Uterus (tissue), 4 donors: ENCODE results near the gene DACT1. TPM values are rescaled to one million over a fixed set of nuclear protein-coding genes. Genes with fewer than 3 reads are reported as not detected.

Source experiments
- DNase-seq, 2 donors: peaks; one replicate each; pipeline ENCODE4 v3.0.0-alpha.2; 2019 to 2020
- H3K27ac ChIP-seq, 2 donors: fragments of 200-600 bp; sonication (generic); 1 replicate in 1 of 2; 2 replicates in 1 of 2; pipeline ENCODE4 v1.5.1; 2016 to 2018
- H3K27me3 ChIP-seq, 2 donors: fragments of 200-600 bp; sonication (generic); one replicate each; pipeline ENCODE4 v1.5.1; 2018 to 2019; ENCODE audit warnings: control low read depth in 1 of 2
- H3K36me3 ChIP-seq, 2 donors: fragments of 200-600 bp; sonication (generic); one replicate each; pipeline ENCODE4 v1.5.1; 2019; ENCODE audit warnings: control low read depth in 1 of 2
- H3K4me1 ChIP-seq, 2 donors: fragments of 200-600 bp; sonication (generic); one replicate each; pipeline ENCODE4 v1.5.1; 2018 to 2019; ENCODE audit warnings: control low read depth in 1 of 2
- H3K4me3 ChIP-seq, 2 donors: fragments of 200-600 bp; sonication (generic); 1 replicate in 1 of 2; 2 replicates in 1 of 2; pipeline ENCODE4 v1.5.1; 2018 to 2019; ENCODE audit warnings: mild to moderate bottlenecking in 1 of 2
- H3K9me3 ChIP-seq, 2 donors: fragments of 200-600 bp; sonication (generic); one replicate each; pipeline ENCODE4 v1.5.1; 2019; ENCODE audit warnings: control low read depth in 1 of 2
- CTCF ChIP-seq, 4 experiments: fragments of 200-600 bp in 2 of 4; fragments of 450-650 bp in 2 of 4; sonication (generic) in 2 of 4; IDR thresholded peaks; one replicate each; pipeline ENCODE4 v1.5.1; 2016 to 2019; ENCODE audit warnings: antibody characterized with exemption in 4 of 4, mild to moderate bottlenecking in 2 of 4, moderate library complexity in 1 of 4
- POLR2A ChIP-seq, 2 donors: fragments of 450-650 bp; IDR thresholded peaks; one replicate each; pipeline ENCODE4 v1.6.1; 2016; ENCODE audit warnings: antibody characterized with exemption in 2 of 2, mild to moderate bottlenecking in 1 of 2, moderate library complexity in 1 of 2
- intact Hi-C: fragments of 100-400 bp; cut with DNase I; formaldehyde crosslinking; loops from one replicate; pipeline ENCODE4 v1.15.1; 2023; ENCODE audit warnings: low total_unique reads
- total RNA-seq, 4 donors: library from RNA; depleted of rRNA in 3 of 4; stranded (reverse); fragments of >200 nt in 3 of 4; gene quantifications; one replicate each; pipeline versions ENCODE4 v1.1.0 to v1.2.4, GENCODE V29; 2014 to 2023
- donor health status: DM: yes; HTN: yes; CAD: no.

DACT1 gene
- total RNA-seq, 4 donors from 2014 or later, result 1.5 to 49.6 (median 10.5) TPM

GRCh38 chr14:58640959-58641358, 3.2 kb downstream of the DACT1 start:
- H3K9me3 ChIP-seq, result no peaks in the 10 kb centered on the region
- H3K4me1 ChIP-seq, result no peaks in the 10 kb centered on the region
- TF ChIP-seq CTCF (IDR thresholded peaks at IDR 0.05) (no peak), POLR2A (IDR thresholded peaks at IDR 0.05) (no peak)
- no peak overlapping the region for H3K4me3 ChIP-seq
- H3K27ac ChIP-seq, result no peak overlapping the region
- no peaks in the 10 kb centered on the region for H3K27me3 ChIP-seq
- intact Hi-C loops, result no loop called here
- no peaks in the 10 kb centered on the region for H3K36me3 ChIP-seq
- no peak for DNase-seq

GRCh38 chr14:58641509-58641908, 3.7 kb downstream of the DACT1 start:
- intact Hi-C loops, result no loop called here
- Histone ChIP-seq H3K27ac (no peak overlapping the region), H3K4me3 (no peak overlapping the region), H3K27me3 (no peaks in the 10 kb centered on the region), H3K9me3 (no peaks in the 10 kb centered on the region), H3K4me1 (no peaks in the 10 kb centered on the region), H3K36me3 (no peaks in the 10 kb centered on the region)
- DNase-seq, result no peak
- no peak for TF ChIP-seq CTCF (IDR thresholded peaks at IDR 0.05)
- no peak for TF ChIP-seq POLR2A (IDR thresholded peaks at IDR 0.05)

- Histone ChIP-seq H3K27me3 (no peaks in the 10 kb centered on the region), H3K36me3 (no peaks in the 10 kb centered on the region), H3K27ac (no peak overlapping the region), H3K4me3 (no peak overlapping the region), H3K9me3 (no peaks in the 10 kb centered on the region), H3K4me1 (no peaks in the 10 kb centered on the region)
- intact Hi-C loops, result no loop called here
- no peak for TF ChIP-seq CTCF (IDR thresholded peaks at IDR 0.05)
- TF ChIP-seq POLR2A (IDR thresholded peaks at IDR 0.05), result no peak
- no peak for DNase-seq
These were observed 5.6 kb downstream of the DACT1 start for GRCh38 chr14:58643366-58643765.

- TF ChIP-seq CTCF (IDR thresholded peaks at IDR 0.05) (no peak), POLR2A (IDR thresholded peaks at IDR 0.05) (no peak)
- intact Hi-C loops, result no loop called here
- Histone ChIP-seq H3K36me3 (no peaks in the 10 kb centered on the region), H3K4me1 (no peaks in the 10 kb centered on the region), H3K27ac (no peak overlapping the region), H3K27me3 (no peaks in the 10 kb centered on the region), H3K9me3 (no peaks in the 10 kb centered on the region), H3K4me3 (no peak overlapping the region)
- no peak for DNase-seq
These were observed 7.9 kb downstream of the DACT1 start for GRCh38 chr14:58645641-58646040.

- intact Hi-C loops, result no loop called here
- Histone ChIP-seq H3K27me3 (no peaks in the 10 kb centered on the region), H3K36me3 (no peaks in the 10 kb centered on the region)
These were observed 8.7 kb downstream of the DACT1 start for GRCh38 chr14:58646479-58646878.

More at GRCh38 chr14:58646479-58646878, 8.7 kb downstream of the DACT1 start:
- no peak overlapping the region for H3K4me3 ChIP-seq
- DNase-seq, result no peak
- H3K4me1 ChIP-seq, result no peaks in the 10 kb centered on the region
- TF ChIP-seq POLR2A (IDR thresholded peaks at IDR 0.05), result no peak
- no peak for TF ChIP-seq CTCF (IDR thresholded peaks at IDR 0.05)
- no peak overlapping the region for H3K27ac ChIP-seq
- no peaks in the 10 kb centered on the region for H3K9me3 ChIP-seq
